Endothelial cell of umbilical vein (primary cell): Measurements from ENCODE around the gene MAP1LC3B2. TPM values are rescaled to one million over a fixed set of nuclear protein-coding genes. Genes with fewer than 3 reads are reported as not detected.

ENCODE experiments used
- BruUV-seq: library from RNA; stranded (reverse); fragments of 400-500 nt; replicated peaks from 2 replicates; lab custom pipeline; 2021; lab: Mats Ljungman, UMichigan
- CTCF ChIA-PET: fragments of 300-600, 350-600 bp; sonication (Branson Sonifier 250); formaldehyde crosslinking; loops from one replicate; lab custom pipeline; 2021; ENCODE audit warnings: antibody characterized with exemption, inconsistent platforms; lab: Charles Lee
- POLR2A ChIA-PET: fragments of 300-600, 350-600 bp; sonication (Branson Sonifier 250); formaldehyde crosslinking; loops from one replicate; lab custom pipeline; 2021; ENCODE audit warnings: antibody characterized with exemption, inconsistent platforms; lab: Charles Lee
- DNase-seq: peaks from one replicate; pipeline ENCODE4 v3.0.0-alpha.2; 2011; ENCODE audit warnings: low read depth, low spot score
- FAIRE-seq: peaks from 2 replicates; lab custom pipeline; 2011; peaks lifted over from hg19 to GRCh38; lab: Jason Lieb, UNC
- H2AFZ ChIP-seq: 2 replicates; pipeline ENCODE4 v1.6.0; 2012; ENCODE audit warnings: low read depth, low read length, control low read depth, inconsistent platforms
- H3K27ac ChIP-seq: 2 replicates; pipeline ENCODE4 v1.5.1; 2011; ENCODE audit warnings: low read depth, mild to moderate bottlenecking, control low read depth, low read length, moderate library complexity; ENCODE audit not compliant: insufficient read depth
- H3K27me3 ChIP-seq, 2 experiments: 2 replicates each; pipeline versions ENCODE4 v1.6.0 to v1.6.1; 2011; ENCODE audit warnings: low read length in 2 of 2, mixed read lengths in 1 of 2; ENCODE audit not compliant: control insufficient read depth in 2 of 2, insufficient read depth in 2 of 2
- H3K36me3 ChIP-seq, 2 experiments: 2 replicates in 1 of 2; 3 replicates in 1 of 2; pipeline ENCODE4 v1.5.1; 2011; ENCODE audit warnings: low read length in 2 of 2, mild to moderate bottlenecking in 1 of 2, moderate library complexity in 1 of 2; ENCODE audit not compliant: control insufficient read depth in 2 of 2, insufficient read depth in 2 of 2; ENCODE audit errors: extremely low read depth in 1 of 2
- H3K4me1 ChIP-seq: 3 replicates; pipeline ENCODE4 v1.5.1; 2011; ENCODE audit warnings: mild to moderate bottlenecking, low read length; ENCODE audit not compliant: control insufficient read depth, insufficient read depth; ENCODE audit errors: extremely low read depth
- H3K4me2 ChIP-seq: 2 replicates; pipeline ENCODE4 v1.6.1; 2011; ENCODE audit warnings: low read length, control low read depth, mixed read lengths; ENCODE audit not compliant: insufficient read depth
- H3K4me3 ChIP-seq, 3 experiments: fragments of 200-600 bp in 1 of 3; sonication (generic), shearing (Covaris generic) in 1 of 3; replicated peaks in 1 of 3; 2 replicates each; pipeline ENCODE4 v1.5.1; 2011 to 2016; ENCODE audit warnings: control low read depth in 3 of 3, low read length in 3 of 3, mild to moderate bottlenecking in 2 of 3, inconsistent platforms in 1 of 3, low read depth in 1 of 3, moderate library complexity in 1 of 3; ENCODE audit not compliant: insufficient read depth in 1 of 3
- H3K79me2 ChIP-seq: 2 replicates; pipeline ENCODE4 v1.6.0; 2012; ENCODE audit warnings: low read length, inconsistent platforms; ENCODE audit not compliant: control insufficient read depth, insufficient read depth
- H3K9ac ChIP-seq: replicated peaks from 2 replicates; pipeline ENCODE3; 2011; ENCODE audit warnings: low read length, control low read depth; ENCODE audit not compliant: insufficient read depth; ENCODE audit errors: extremely low read depth
- H3K9me1 ChIP-seq: replicated peaks from 3 replicates; pipeline ENCODE4 v1.6.0; 2011; ENCODE audit warnings: mild to moderate bottlenecking, low read length; ENCODE audit not compliant: control insufficient read depth, insufficient read depth; ENCODE audit errors: extremely low read depth
- H3K9me3 ChIP-seq: replicated peaks from 2 replicates; pipeline ENCODE4 v1.5.1; 2012; ENCODE audit warnings: low read length, inconsistent platforms; ENCODE audit not compliant: control insufficient read depth, insufficient read depth
- H4K20me1 ChIP-seq: replicated peaks from 2 replicates; pipeline ENCODE3; 2011; ENCODE audit warnings: mild to moderate bottlenecking, low read length; ENCODE audit not compliant: control insufficient read depth, insufficient read depth; ENCODE audit errors: extremely low read depth
- EZH2 ChIP-seq: IDR thresholded peaks from 2 replicates; pipeline ENCODE4 v1.6.1; 2012; ENCODE audit warnings: borderline replicate concordance, low read depth, mild to moderate bottlenecking, moderate library complexity, low read length, inconsistent platforms; ENCODE audit not compliant: severe bottlenecking
- FOS ChIP-seq: IDR thresholded peaks from 2 replicates; pipeline ENCODE4 v1.6.1; 2011; ENCODE audit warnings: mild to moderate bottlenecking, low read length, moderate library complexity, borderline replicate concordance; ENCODE audit not compliant: insufficient read depth
- GATA2 ChIP-seq: IDR thresholded peaks from 2 replicates; pipeline ENCODE4 v1.7.0; 2011; ENCODE audit warnings: low read depth, mild to moderate bottlenecking, moderate library complexity, mixed read lengths, low read length; ENCODE audit not compliant: insufficient read length, insufficient read depth
- JUN ChIP-seq: IDR thresholded peaks from 2 replicates; pipeline ENCODE4 v1.6.1; 2011; ENCODE audit warnings: borderline replicate concordance, low read depth; ENCODE audit not compliant: insufficient read length, insufficient read depth
- MAX ChIP-seq: IDR thresholded peaks from 2 replicates; pipeline ENCODE4 v1.6.1; 2011; ENCODE audit not compliant: insufficient read depth, insufficient read length
- MYC ChIP-seq: IDR thresholded peaks from one replicate; pipeline ENCODE4 v1.6.1; 2011; ENCODE audit warnings: mild to moderate bottlenecking, low read depth, low read length
- POLR2A ChIP-seq: IDR thresholded peaks from 2 replicates; pipeline ENCODE4 v1.6.1; 2012; ENCODE audit warnings: low read depth, mild to moderate bottlenecking, control low read depth, low read length
- POLR2AphosphoS5 ChIP-seq: IDR thresholded peaks from 2 replicates; pipeline ENCODE4 v1.6.1; 2012; ENCODE audit warnings: low read depth, mild to moderate bottlenecking, control low read depth, low read length, moderate library complexity; ENCODE audit not compliant: insufficient read depth
- dilution Hi-C: fragments of 300-500 bp; cut with MboI; formaldehyde crosslinking; loops from one replicate; pipeline ENCODE4 v1.15.0; 2019; ENCODE audit warnings: low sequenced_read_pairs; ENCODE audit not compliant: extremely low pct_ligation_motif_present
- intact Hi-C: fragments of 100-400 bp; cut with micrococcal nuclease; formaldehyde crosslinking; loops from one replicate; pipeline ENCODE4 v1.10.0; 2022
- polyA plus RNA-seq, 4 experiments: library from polyadenylated mRNA; depleted of rRNA in 3 of 4; stranded (reverse) in 3 of 4; unstranded in 1 of 4; fragments of >200 nt; gene quantifications; 2 replicates each; pipeline versions ENCODE4 v1.2.1 to v1.2.3, GENCODE V29; 2011 to 2012; ENCODE audit warnings: missing spikeins in 1 of 4
- total RNA-seq: library from RNA; stranded (reverse); gene quantifications from 2 replicates; pipeline ENCODE4 v1.2.3, GENCODE V29; 2021
- TF ChIP-seq, protein P1 (sequence below), 2 donors: IDR thresholded peaks; 1 replicate in 1 of 2; 2 replicates in 1 of 2; pipeline ENCODE4 v1.5.1; 2011; ENCODE audit warnings: low read length in 2 of 2, mild to moderate bottlenecking in 2 of 2, moderate library complexity in 2 of 2, control low read depth in 1 of 2, inconsistent platforms in 1 of 2, low read depth in 1 of 2; ENCODE audit not compliant: insufficient read depth in 1 of 2; ENCODE audit errors: extremely low read depth in 1 of 2

Gene MAP1LC3B2
- total and polyA plus RNA-seq, 2 donors (not counting 3 experiments of a cell fraction or from before 2014, with no cell fraction given) = 0.32 to 4.1 TPM

- Histone ChIP-seq H3K79me2 (no peaks in the 10 kb centered on the region), H3K36me3 (no peaks in the 10 kb centered on the region), H3K9ac (no peak overlapping the region), H3K9me1 (no peaks in the 10 kb centered on the region), H3K4me1 (peaks cover 10% of the 10 kb centered on the region), H3K4me2 (no peak overlapping the region), H2AFZ (peak overlapping the region; percentile 57), H3K27me3 (no peaks in the 10 kb centered on the region), H3K9me3 (no peaks in the 10 kb centered on the region), H3K4me3 (peak overlapping the region; percentile 51 to 59 (median 55)), H4K20me1 (no peaks in the 10 kb centered on the region), H3K27ac (no peak overlapping the region)
- peak; percentile 42 for DNase-seq
- ChIA-PET CTCF (interaction anchor here (0.7 to 1.4 kb wide), 6 partner anchors 26 to 298 kb away, joined by 3 to 6 read pairs (median 3); partner anchors contain the start of gene MED13L), POLR2A (no interaction called here)
- intact Hi-C loops = loop anchor here (5.0 kb wide), 1 partner anchor 257 kb away; the partner anchor contains the start of gene MED13L
- BruUV-seq = no TSS peak
- FAIRE-seq = peak; percentile 52
- dilution Hi-C loops = no loop called here
- TF ChIP-seq EZH2 (no peak), POLR2AphosphoS5 (no peak), MAX (no peak), FOS (no peak), POLR2A (no peak), JUN (no peak), MYC (no peak), GATA2 (no peak)
- TF ChIP-seq, protein P1, sequence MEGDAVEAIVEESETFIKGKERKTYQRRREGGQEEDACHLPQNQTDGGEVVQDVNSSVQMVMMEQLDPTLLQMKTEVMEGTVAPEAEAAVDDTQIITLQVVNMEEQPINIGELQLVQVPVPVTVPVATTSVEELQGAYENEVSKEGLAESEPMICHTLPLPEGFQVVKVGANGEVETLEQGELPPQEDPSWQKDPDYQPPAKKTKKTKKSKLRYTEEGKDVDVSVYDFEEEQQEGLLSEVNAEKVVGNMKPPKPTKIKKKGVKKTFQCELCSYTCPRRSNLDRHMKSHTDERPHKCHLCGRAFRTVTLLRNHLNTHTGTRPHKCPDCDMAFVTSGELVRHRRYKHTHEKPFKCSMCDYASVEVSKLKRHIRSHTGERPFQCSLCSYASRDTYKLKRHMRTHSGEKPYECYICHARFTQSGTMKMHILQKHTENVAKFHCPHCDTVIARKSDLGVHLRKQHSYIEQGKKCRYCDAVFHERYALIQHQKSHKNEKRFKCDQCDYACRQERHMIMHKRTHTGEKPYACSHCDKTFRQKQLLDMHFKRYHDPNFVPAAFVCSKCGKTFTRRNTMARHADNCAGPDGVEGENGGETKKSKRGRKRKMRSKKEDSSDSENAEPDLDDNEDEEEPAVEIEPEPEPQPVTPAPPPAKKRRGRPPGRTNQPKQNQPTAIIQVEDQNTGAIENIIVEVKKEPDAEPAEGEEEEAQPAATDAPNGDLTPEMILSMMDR (IDR thresholded peaks at IDR 0.05; ENCODE audit: extremely low read depth in 1 of 2, insufficient read depth in 1 of 2, low read depth in 1 of 2, low read length in 2 of 2) = no peak
These were observed 24.7 kb upstream of the MAP1LC3B2 start for GRCh38 chr12:116534311-116535121.
